Hepatocyte (in vitro differentiated cells): ENCODE results near the gene FBLN1.

Source experiments
- CTCF ChIP-seq: fragments of 200-600 bp; sonication (generic); IDR thresholded peaks from 2 replicates; pipeline ENCODE4 v1.5.1; 2016; ENCODE audit warnings: antibody characterized with exemption, mild to moderate bottlenecking; ENCODE audit not compliant: poor library complexity
- EZH2 ChIP-seq: fragments of 200-600 bp; sonication (generic); IDR thresholded peaks from 2 replicates; pipeline ENCODE4 v1.6.1; 2016; ENCODE audit warnings: antibody characterized with exemption, mild to moderate bottlenecking, borderline replicate concordance

GRCh38 chr22:45571089-45571488, 68.4 kb downstream of the FBLN1 start:
- no peak for TF ChIP-seq CTCF
- TF ChIP-seq EZH2, result no peak
